K562 (cell line): ENCODE data around the gene WDR62. TPM values are rescaled to one million over a fixed set of nuclear protein-coding genes. Genes with fewer than 3 reads are reported as not detected.

Experiments used
- E2F3 ChIP-seq: fragments of 250-450 bp; sonication (Bioruptor Pico); IDR thresholded peaks from 2 replicates; pipeline ENCODE4 v1.4.0; 2020; ENCODE audit warnings: mild to moderate bottlenecking
- SMAD2 ChIP-seq: fragments of 150-350 bp; IDR thresholded peaks from 2 replicates; pipeline ENCODE4 v1.6.1; 2014; ENCODE audit warnings: low read depth, mild to moderate bottlenecking, low read length
- TEAD4 ChIP-seq, 2 experiments: sonication (generic) in 1 of 2; formaldehyde crosslinking in 1 of 2; IDR thresholded peaks; 2 replicates each; pipeline versions ENCODE4 v1.6.1 to v1.8.0; 2012 to 2022; ENCODE audit warnings: borderline replicate concordance in 1 of 2, inconsistent platforms in 1 of 2, low read length in 1 of 2, mild to moderate bottlenecking in 1 of 2, missing genetic modification reagents in 1 of 2
- ZNF146 ChIP-seq: IDR thresholded peaks from one replicate; pipeline ENCODE4 v1.6.1; 2018; ENCODE audit warnings: missing compliant biosample characterization; ENCODE audit not compliant: unreplicated experiment
- ZNF224 ChIP-seq: sonication (generic); formaldehyde crosslinking; IDR thresholded peaks from 2 replicates; pipeline ENCODE4 v1.8.0; 2022; ENCODE audit warnings: mild to moderate bottlenecking, missing genetic modification reagents
- ZNF347 ChIP-seq: fragments of 450-650 bp; formaldehyde crosslinking; IDR thresholded peaks from 2 replicates; pipeline ENCODE4 v1.4.0; 2020; ENCODE audit warnings: low read depth, mild to moderate bottlenecking, moderate library complexity
- ZNF586 ChIP-seq: fragments of 450-650 bp; formaldehyde crosslinking; conservative IDR thresholded peaks from 2 replicates; pipeline ENCODE4 v1.4.0; 2020; ENCODE audit warnings: mild to moderate bottlenecking, moderate library complexity
- ZNF589 ChIP-seq: fragments of 200-800 bp; sonication (Bioruptor generic); IDR thresholded peaks from 2 replicates; pipeline ENCODE4 v1.6.1; 2016; ENCODE audit warnings: low read depth, missing genetic modification characterization, missing compliant biosample characterization
- ZNF717 ChIP-seq: fragments of 250-450 bp; sonication (Bioruptor Pico); IDR thresholded peaks from 2 replicates; pipeline ENCODE4 v1.5.0; 2021
- polyA plus RNA-seq, 8 experiments: library from polyadenylated mRNA; depleted of rRNA in 4 of 8; stranded (reverse) in 5 of 8; unstranded in 3 of 8; fragments of >200 nt; fragmentation: Nextera tagmentation in 2 of 8; fragmentation: Illumina TruSeq in 1 of 8; extraction: Ambion mirVana in 2 of 8; extraction: Trizol in 1 of 8; gene quantifications; 2 replicates each; pipeline versions ENCODE4 v1.2.1 to v1.2.3, GENCODE V29; 2011 to 2014; ENCODE audit warnings: inconsistent platforms in 1 of 8, missing spikeins in 1 of 8
- total RNA-seq, 7 experiments: library from RNA; depleted of rRNA in 6 of 7; stranded (reverse); fragments of >200 nt in 6 of 7; fragmentation: Illumina TruSeq in 2 of 7; extraction: Trizol in 2 of 7; gene quantifications; 2 replicates each; pipeline versions ENCODE4 v1.2.1 to v1.2.3, GENCODE V29; 2011 to 2021; ENCODE audit warnings: low replicate concordance in 1 of 7
- TF ChIP-seq, protein P1 (sequence below), 2 experiments: fragments of 450-650 bp; formaldehyde crosslinking in 1 of 2; IDR thresholded peaks; 2 replicates each; pipeline versions ENCODE4 v1.4.0 to v1.6.1; 2014 to 2020; ENCODE audit warnings: mild to moderate bottlenecking in 2 of 2, borderline replicate concordance in 1 of 2, low read depth in 1 of 2
- TF ChIP-seq, protein P2 (sequence below): fragments of 250-450 bp; sonication (Bioruptor Pico); IDR thresholded peaks from 2 replicates; pipeline ENCODE4 v1.4.0; 2020; ENCODE audit warnings: mild to moderate bottlenecking
- TF ChIP-seq, protein P3 (sequence below): fragments of 450-650 bp; IDR thresholded peaks from 2 replicates; pipeline ENCODE4 v1.6.1; 2018; ENCODE audit warnings: mild to moderate bottlenecking, low read depth; ENCODE audit not compliant: partially characterized antibody

The WDR62 gene
- total and polyA plus RNA-seq, 9 of the 15 experiments (the other 6 are each of a cell fraction or from before 2014, with no cell fraction given): 0.35 to 32.8 (median 14.4) TPM

DNA sequence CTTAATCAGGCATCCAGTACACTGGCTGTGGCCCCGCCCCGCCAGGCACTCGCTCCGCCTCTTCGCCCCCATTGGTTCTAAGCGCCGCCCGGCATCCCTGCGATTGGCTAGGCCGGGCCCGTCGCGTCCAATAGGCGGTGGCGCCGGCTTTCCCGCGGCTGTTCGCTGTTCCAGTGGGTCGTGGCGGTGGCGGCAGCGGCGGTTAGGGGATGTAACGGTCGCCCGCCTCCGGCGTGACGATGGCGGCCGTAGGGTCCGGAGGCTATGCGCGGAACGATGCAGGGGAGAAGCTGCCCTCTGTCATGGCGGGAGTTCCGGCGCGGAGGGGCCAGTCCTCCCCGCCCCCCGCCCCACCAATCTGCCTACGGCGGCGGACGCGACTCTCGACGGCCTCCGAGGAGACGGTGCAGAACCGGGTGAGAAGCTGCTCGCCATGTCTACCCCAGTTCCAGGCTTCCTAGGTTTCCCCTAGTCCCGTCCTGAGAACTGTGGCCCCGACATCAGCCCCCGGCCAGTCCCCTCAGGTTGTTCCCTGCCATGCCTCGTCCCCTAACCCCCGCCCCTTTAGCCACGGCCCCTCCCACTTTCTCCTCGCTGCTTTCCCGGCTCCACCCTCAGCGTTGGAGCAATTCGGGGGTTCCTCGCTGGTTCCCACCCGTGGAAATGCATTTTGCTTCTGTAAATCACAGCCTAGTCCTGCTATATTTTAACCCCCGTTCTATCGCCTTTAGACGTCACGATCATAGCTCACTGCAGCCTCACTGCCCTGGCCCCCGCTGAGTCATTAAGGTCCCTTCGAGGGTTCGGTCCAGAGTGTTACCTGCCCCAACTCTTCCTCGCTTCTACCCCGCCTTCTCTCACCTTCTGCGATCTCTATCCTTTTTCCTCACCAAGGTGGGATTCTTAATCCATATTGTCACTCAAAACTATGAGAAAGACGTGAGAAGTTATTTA lies at the start of gene WDR62 (continued):
- TF ChIP-seq, protein P1, sequence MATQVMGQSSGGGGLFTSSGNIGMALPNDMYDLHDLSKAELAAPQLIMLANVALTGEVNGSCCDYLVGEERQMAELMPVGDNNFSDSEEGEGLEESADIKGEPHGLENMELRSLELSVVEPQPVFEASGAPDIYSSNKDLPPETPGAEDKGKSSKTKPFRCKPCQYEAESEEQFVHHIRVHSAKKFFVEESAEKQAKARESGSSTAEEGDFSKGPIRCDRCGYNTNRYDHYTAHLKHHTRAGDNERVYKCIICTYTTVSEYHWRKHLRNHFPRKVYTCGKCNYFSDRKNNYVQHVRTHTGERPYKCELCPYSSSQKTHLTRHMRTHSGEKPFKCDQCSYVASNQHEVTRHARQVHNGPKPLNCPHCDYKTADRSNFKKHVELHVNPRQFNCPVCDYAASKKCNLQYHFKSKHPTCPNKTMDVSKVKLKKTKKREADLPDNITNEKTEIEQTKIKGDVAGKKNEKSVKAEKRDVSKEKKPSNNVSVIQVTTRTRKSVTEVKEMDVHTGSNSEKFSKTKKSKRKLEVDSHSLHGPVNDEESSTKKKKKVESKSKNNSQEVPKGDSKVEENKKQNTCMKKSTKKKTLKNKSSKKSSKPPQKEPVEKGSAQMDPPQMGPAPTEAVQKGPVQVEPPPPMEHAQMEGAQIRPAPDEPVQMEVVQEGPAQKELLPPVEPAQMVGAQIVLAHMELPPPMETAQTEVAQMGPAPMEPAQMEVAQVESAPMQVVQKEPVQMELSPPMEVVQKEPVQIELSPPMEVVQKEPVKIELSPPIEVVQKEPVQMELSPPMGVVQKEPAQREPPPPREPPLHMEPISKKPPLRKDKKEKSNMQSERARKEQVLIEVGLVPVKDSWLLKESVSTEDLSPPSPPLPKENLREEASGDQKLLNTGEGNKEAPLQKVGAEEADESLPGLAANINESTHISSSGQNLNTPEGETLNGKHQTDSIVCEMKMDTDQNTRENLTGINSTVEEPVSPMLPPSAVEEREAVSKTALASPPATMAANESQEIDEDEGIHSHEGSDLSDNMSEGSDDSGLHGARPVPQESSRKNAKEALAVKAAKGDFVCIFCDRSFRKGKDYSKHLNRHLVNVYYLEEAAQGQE (IDR thresholded peaks at IDR 0.05; ENCODE audit: borderline replicate concordance): no peak
- TF ChIP-seq, protein P1 (CRISPR knock-in tag; IDR thresholded peaks at IDR 0.05; ENCODE audit: low read depth): peak; percentile 41; the same call in 1 of the 2 replicates
- TF ChIP-seq ZNF347 (CRISPR knock-in tag) (no peak), ZNF146 (CRISPR knock-in tag) (no peak), E2F3 (CRISPR knock-in tag) (peak; percentile 78), TEAD4 (IDR thresholded peaks at IDR 0.05; ENCODE audit: low read length) (no peak), TEAD4 (CRISPR knock-in tag; IDR thresholded peaks at IDR 0.05; ENCODE audit: borderline replicate concordance) (no peak), ZNF224 (CRISPR knock-in tag) (no peak), ZNF586 (CRISPR knock-in tag) (no peak), ZNF717 (CRISPR knock-in tag) (no peak), SMAD2 (no peak), ZNF589 (CRISPR knock-in tag) (no peak)
- TF ChIP-seq, protein P2, sequence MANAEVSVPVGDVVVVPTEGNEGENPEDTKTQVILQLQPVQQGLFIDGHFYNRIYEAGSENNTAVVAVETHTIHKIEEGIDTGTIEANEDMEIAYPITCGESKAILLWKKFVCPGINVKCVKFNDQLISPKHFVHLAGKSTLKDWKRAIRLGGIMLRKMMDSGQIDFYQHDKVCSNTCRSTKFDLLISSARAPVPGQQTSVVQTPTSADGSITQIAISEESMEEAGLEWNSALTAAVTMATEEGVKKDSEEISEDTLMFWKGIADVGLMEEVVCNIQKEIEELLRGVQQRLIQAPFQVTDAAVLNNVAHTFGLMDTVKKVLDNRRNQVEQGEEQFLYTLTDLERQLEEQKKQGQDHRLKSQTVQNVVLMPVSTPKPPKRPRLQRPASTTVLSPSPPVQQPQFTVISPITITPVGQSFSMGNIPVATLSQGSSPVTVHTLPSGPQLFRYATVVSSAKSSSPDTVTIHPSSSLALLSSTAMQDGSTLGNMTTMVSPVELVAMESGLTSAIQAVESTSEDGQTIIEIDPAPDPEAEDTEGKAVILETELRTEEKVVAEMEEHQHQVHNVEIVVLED (CRISPR knock-in tag): no peak
- TF ChIP-seq, protein P3, sequence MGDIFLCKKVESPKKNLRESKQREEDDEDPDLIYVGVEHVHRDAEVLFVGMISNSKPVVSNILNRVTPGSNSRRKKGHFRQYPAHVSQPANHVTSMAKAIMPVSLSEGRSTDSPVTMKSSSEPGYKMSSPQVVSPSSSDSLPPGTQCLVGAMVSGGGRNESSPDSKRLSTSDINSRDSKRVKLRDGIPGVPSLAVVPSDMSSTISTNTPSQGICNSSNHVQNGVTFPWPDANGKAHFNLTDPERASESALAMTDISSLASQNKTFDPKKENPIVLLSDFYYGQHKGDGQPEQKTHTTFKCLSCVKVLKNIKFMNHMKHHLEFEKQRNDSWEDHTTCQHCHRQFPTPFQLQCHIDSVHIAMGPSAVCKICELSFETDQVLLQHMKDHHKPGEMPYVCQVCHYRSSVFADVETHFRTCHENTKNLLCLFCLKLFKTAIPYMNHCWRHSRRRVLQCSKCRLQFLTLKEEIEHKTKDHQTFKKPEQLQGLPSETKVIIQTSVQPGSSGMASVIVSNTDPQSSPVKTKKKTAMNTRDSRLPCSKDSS: no peak
